ENCODE results near the gene ADARB2.
A peak's percentile ranks its signal among the peaks of the same experiment; 100 is the strongest.
"Not testable (repeated sequence)": the region's sequence is repeated elsewhere in the genome, so short reads cannot be mapped to it uniquely, and the experiment has no call there.

Gene ADARB2

GRCh38 chr10:1737222-1738061 is at the start of gene ADARB2:
TSS of gene ADARB2 (minus strand) at chr10:1737525.
- peak; percentile 20 to 28 for DNase-seq

- DNase-seq: no peak
These were observed 48.5 kb upstream of the ADARB2 start for GRCh38 chr10:1785835-1786234.

- no peak for DNase-seq
These were observed 45.5 kb upstream of the ADARB2 start for GRCh38 chr10:1782841-1783240.

- no peak for DNase-seq
These were observed 42.5 kb upstream of the ADARB2 start for GRCh38 chr10:1779796-1780195.

- DNase-seq: no peak
These were observed 41.1 kb upstream of the ADARB2 start for GRCh38 chr10:1778375-1778969.

GRCh38 chr10:1776127-1776662 is 38.9 kb upstream of the ADARB2 start:
- no peak for DNase-seq

- no peak for DNase-seq
These were observed 37.5 kb upstream of the ADARB2 start for GRCh38 chr10:1774796-1775195.

GRCh38 chr10:1773204-1773603 is 35.9 kb upstream of the ADARB2 start:
- not testable (repeated sequence) for DNase-seq

GRCh38 chr10:1766049-1766448 is 28.7 kb upstream of the ADARB2 start:
- no peak for DNase-seq

GRCh38 chr10:1762076-1762475 is 24.8 kb upstream of the ADARB2 start:
- DNase-seq: no peak

- DNase-seq: no peak
These were observed 17.3 kb upstream of the ADARB2 start for GRCh38 chr10:1754506-1755153.

- no peak for DNase-seq
These were observed 14.8 kb upstream of the ADARB2 start for GRCh38 chr10:1752153-1752552.

- DNase-seq: no peak
These were observed 10.3 kb upstream of the ADARB2 start for GRCh38 chr10:1747590-1748157.

GRCh38 chr10:1746796-1747195 is 9.5 kb upstream of the ADARB2 start:
- no peak for DNase-seq

- no peak for DNase-seq
These were observed 8.6 kb upstream of the ADARB2 start for GRCh38 chr10:1745780-1746456.

GRCh38 chr10:1744524-1744923 is 7.2 kb upstream of the ADARB2 start:
- DNase-seq: no peak

GRCh38 chr10:1743141-1743540 is 5.8 kb upstream of the ADARB2 start:
- no peak for DNase-seq

- no peak for DNase-seq
These were observed 4.1 kb upstream of the ADARB2 start for GRCh38 chr10:1741450-1741849.

- DNase-seq: no peak
These were observed 2.4 kb upstream of the ADARB2 start for GRCh38 chr10:1739751-1740150.

GRCh38 chr10:1738950-1739349 is 1.6 kb upstream of the ADARB2 start:
- DNase-seq: no peak

- DNase-seq: no peak
These were observed 428 bp downstream of the ADARB2 start for GRCh38 chr10:1736972-1737221.

GRCh38 chr10:1736144-1736971 is 967 bp downstream of the ADARB2 start:
- DNase-seq: no peak

All from activated T-cell treated with anti-CD3 and anti-CD28 coated beads, Interleukin-2, amount 50 U/mL, for 48 hours (primary cell).